Stimulated activated CD8-positive, alpha-beta memory T cell treated with anti-CD3 and anti-CD28 coated beads, Interleukin-15, amount 100 ng/mL, for 4 hours (primary cell): ENCODE data around the gene MEN1.
"Not testable (repeated sequence)": the region's sequence is repeated elsewhere in the genome, so short reads cannot be mapped to it uniquely, and the experiment has no call there.

Experiments used
- DNase-seq, 2 donors: peaks; one replicate each; pipeline ENCODE4 v3.0.0-alpha.2; 2020; ENCODE audit warnings: low read depth in 2 of 2

The MEN1 gene

GRCh38 chr11:64845776-64846129, 35.4 kb upstream of the MEN1 start:
- DNase-seq = not testable (repeated sequence)

DNA sequence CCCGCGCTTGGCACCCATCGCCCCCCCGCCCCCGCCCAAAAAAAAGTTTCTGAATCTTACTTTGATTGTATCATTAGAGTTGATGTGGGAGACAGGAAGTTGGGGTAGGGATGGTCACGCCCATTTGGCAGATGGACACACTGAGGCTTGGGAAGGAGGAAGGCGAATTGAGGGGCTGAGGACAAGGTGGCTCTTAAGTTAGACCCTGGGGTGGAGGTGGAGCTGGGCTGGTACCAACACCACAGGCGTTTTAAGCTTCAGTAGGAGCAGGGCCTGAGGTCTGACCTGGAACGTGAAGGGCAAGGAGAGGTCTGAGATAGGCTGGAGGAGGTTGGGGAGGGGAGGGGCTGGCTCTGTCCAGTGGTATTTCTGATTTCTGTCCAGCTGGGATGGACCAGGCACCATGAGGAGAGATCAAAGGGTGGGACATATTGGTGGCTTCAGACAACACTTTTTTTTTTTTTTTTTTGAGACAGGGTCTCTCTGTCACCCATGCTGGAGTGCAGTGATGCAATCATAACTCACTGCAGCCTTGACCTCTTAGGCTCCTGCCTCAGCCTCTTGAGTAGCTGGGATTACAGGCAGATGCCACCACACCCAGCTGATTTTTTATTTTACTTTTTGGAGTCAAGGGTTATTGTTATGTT, 34.9 kb upstream of the MEN1 start:
- DNase-seq = no peak

DNA sequence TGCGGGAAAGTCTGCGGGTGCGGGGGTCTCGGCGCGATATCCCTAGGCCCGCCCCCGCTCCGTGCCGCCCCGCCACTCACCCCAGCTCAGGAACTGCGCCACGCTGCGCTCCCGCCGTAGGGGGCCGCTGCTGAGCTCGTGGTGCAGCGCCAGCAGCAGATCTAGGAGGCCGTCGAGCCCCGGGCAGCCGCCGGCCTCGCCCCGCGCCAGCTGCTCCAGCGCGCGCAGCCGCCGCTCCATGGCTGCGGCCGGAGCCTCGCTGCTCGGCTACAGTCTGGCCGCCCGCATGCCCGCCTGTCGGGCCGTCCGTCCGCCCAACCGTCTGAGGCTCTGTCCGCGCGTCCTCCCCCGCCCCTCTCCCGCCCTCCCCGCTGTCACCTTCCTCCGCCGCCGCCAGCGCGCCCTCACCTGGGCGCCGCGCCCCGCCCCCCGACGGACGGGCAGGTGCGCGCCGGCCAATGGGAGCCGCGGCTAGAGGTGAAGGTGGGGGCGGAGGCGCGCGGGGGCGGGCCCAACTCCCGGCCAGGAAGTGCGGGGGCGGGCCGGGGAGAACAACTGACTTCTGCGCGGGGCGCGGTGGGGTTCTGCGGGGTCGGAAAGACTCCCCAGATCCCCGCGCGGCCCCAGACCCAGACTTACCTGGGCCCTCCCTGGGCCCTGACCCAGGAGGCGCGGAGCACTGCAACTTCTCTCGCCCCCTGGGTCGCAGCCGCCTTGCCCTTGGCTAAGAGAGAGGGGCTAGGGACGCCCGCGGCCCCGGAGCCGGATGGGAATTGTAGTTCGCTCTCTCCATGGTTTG, 34.2 kb upstream of the MEN1 start, which contains the start of gene CDC42BPG:
Gene CDC42BPG, minus strand, starts transcription at position 324 of the 799 bp plus-strand sequence. Its CDS starts 84 bp downstream, at position 240.
- DNase-seq = peak in 1 of 2 donors; percentile 34

DNA sequence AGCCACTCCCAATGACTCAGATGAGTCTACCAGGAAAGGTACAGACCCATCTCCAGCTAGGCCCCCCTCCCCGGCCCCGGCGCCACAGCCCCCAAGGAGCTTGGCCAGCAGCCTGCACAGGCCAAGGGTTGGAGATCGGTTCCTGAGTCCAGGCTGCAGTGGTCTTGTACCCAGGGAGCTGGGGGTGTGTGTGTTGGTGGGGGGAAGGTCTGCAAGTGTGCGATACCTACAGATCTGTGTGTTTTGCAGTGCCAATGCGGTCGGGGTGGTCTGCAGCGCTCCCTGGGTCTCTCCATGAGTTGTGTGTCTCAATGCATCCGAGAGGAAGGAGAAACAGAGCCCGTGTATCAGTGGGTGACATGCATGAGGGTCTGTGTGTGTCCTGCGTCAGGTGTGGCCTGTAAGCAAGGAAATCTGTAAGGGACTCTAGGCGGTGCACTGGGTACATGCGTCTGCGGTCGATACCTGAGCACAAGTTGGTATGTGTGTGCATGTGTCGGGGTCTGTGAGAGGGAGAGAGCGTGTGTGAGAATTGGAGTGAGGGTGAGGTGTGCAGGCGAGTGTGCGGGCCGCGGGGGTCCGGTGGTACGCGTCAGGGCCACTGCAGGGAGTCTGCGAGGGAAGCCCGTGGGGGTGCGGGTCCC, 33.5 kb upstream of the MEN1 start:
- DNase-seq = no peak

DNA sequence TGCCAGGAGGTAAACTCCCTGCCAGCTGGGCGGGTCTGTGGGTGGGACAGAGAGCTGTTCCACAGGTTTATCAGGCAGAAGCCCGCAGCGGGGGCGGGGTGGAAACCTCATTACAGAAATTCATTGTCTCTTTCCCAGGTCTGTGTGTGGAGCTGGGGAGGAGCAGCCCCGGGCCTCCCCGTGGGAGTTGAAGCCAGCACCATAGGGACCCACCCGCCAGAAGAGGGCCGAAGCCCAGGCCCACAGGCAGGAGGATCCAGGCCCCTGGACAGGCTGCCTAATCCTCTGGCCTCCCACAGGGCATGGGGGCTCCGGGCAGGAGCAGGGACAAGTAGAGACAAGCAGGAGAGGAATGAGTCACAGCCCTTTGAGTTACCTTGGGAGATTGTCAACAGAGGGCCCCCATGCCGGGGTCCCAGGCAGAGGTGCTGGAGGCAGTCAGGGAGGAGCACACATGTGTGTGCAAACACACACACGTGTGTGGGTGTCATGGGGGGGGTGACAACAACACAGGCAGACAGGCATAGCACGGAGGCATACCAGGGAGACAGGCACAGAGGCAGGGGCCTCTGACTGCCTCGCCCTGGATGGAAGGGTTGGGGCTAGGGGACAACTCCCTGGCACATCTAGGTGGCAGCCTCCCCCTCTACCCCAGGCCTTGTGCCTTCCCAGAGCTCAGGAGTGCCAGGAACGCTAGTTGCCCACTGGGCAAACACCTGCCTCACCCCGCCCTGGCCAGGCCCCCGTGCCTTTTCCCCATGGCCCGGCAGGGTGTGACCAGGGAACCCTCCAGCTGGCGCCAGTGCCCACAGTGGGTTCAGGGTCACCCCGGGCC, 32.7 kb upstream of the MEN1 start:
- DNase-seq = no peak

- DNase-seq = no peak
Observed at GRCh38 chr11:64842366-64842759, 32.0 kb upstream of the MEN1 start.

DNA sequence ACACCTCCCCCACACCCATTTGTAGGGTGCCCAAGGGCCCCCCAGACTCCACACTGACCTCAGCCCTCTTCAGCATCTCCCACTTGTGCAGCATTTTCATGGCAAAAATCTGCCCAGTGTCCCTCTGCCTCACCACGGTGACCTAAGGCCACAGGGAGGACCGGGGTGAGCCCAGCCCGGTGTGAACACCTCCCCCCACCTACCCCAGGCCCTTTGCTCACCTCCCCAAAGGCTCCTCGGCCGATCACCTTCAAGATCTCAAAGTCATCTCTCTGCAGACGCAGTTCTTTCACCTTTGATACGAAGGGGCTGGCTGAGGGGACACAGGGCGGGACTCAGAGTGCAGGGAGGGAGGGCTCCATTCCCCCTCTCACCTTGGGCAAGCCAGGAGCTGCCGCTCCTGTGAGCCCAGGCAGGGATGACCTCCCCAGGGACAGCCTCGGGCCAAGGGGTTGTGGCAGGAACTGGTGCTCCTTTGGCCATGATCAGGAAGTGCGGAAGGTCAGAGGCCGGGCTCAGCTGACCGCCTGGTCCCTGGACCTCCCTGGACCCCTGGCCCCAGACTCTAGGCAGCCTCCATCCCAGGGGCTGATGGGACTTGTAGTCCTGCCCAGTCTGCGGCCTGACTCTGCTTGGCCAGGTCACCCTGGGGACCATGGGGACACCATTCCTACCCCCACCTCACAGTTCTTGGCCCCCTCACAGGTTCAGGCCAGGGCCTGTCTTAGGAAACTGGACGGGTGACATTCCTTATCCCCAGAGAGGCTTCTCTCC, 31.4 kb upstream of the MEN1 start:
- no peak for DNase-seq

- no peak for DNase-seq
Observed at GRCh38 chr11:64839887-64840782, 29.8 kb upstream of the MEN1 start.

- no peak for DNase-seq
Observed at GRCh38 chr11:64839335-64839734, 29.0 kb upstream of the MEN1 start.

- DNase-seq = no peak
Observed at GRCh38 chr11:64838600-64839334, 28.4 kb upstream of the MEN1 start.

- no peak for DNase-seq
Observed at GRCh38 chr11:64837887-64838351, 27.6 kb upstream of the MEN1 start.

DNA sequence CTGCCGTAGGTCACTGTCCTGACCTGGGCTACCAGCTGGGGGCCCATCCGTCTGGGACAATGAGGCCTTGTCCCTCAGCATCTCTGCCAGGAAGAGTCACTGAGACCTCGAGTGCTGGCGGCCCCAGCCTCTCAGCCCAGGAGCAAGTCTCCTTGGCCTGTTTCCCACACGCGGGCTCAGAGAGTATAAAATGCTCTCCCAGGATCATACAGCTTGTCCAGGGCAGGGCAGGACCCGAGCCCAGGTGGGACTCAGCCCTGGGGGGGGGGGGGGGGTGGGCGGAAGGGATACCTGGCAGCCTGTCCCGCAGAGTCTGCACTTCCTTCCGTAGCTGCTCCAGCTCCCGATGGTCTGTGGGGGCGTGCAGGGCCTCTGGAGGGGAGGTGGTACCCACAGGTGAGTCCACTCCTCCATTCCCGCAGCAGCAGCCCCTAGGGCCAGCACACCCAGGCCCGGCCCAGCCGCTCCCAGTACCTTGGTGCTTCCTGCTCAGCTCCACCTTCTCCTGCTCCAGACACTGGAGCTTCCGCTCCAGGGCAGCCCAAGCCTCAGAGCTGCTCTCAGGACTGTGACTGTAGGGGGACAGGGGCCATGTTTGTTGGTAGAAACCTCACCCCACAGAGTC, 26.2 kb upstream of the MEN1 start:
- no peak for DNase-seq

DNA sequence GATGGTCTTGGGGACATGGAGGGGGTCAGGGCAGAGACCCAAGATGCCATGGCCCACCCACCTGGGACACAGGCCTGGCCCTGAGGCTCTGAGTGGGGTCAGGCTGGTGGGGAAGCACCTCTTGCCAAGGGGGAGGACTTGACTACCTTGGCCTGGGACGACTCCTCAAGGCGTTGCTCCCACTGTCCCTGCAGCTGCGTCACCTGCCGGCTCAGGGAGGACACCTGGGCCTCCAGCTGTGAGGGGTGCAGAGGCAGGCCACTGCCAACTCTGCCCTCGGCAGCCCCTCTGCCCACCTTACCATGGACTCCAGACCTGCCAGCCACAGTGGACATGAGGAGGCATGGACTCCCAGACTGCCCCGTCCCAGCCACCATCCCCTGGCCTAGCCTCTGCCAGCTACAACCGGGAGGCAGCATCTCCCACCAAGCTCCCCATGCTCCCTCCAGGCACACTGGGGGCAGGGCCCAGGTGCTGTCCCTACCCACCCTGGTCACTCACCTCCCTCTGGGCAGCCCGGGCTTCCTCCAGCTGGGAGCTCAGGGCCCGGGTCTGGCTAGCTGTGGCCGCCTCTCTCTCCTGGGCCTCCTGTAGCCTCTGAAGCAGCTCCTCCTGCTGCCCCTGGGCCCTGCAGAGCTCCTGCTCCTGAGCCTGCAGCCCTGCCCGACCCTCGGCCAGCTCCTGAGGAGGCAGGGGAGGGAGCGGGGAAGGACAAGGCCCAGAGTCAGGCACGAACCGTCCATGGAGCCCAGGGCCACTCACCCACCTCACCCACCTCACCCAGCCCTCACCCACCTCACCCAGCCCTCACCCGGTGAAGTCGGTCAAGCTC, 25.5 kb upstream of the MEN1 start:
- no peak for DNase-seq

- DNase-seq = no peak
Observed at GRCh38 chr11:64834723-64835615, 24.6 kb upstream of the MEN1 start.

DNA sequence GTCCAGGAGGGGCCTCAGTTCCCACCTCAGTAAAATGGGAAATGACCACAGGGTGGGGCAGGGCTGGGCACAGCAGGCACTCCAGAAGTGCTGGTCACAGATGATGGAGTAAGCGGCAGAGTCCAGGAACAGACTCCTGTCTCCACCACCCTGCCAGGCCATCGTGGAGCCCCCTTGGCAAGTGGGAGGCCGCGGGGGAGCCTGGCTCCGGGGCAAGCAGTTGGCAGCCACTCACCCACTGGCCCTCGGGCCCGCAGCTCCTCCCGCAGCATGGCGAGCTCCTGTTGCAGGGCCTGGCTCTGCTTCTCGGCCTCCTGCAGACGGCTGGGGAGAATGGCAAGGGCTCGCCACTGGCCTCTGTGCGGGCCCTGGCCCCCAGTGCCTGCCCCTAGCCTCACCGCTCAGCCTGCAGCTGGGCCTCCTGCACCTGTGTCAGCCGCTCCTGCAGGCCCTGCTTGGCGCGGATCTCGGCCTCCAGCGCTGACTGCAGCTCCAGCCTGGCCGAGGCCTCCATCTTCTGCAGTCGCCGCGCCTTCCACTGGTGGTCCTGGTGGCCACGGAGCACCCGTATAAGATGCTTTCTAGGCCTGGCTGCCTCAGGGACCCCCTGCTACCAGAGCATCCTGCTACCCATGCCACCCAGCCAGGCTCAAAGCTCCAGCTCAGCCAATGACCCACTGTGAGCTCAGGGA, 23.8 kb upstream of the MEN1 start:
- no peak for DNase-seq

DNA sequence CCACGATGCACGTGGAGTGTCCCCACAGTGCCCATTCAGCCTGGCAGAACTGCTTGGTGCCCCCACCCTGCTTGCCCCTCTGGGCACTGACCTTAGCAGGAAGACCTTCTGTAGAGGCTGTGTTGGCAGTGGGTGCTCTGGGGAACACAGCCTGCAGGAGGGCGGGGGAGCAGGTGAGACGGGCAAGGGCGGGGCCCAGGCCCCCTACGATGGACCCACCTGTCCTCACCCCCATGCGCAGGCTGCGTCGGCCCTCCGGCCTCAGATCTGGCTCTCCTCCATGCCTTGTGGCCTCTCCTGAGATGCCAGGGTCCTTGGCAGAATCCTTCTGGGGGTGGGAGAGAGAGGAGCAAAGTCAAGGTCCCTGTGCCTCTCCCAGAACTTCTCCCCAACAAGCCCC, 23.2 kb upstream of the MEN1 start:
- no peak for DNase-seq

DNA sequence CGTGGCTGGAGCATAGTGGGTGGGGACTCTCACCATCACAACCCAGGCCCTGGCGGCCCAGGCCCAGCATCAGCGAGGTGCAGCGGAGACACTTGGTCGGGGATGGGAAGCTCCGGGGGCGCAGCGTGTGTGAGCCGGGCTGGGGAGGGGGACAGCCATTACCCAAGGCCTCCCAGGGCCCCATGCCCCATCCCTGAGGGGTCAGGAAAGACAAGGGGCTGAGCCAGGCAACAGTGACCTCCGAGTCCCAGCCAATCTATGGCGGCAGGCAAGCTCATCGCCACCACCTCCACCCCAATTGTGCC, 22.8 kb upstream of the MEN1 start:
- DNase-seq = no peak
